ENCODE measurements around the gene MAP2K2. TPM values are rescaled to one million over a fixed set of nuclear protein-coding genes. Genes with fewer than 3 reads are reported as not detected.

MAP2K2 gene
- total RNA-seq, 1 experiment from 2014 or later: 171 TPM

DNA sequence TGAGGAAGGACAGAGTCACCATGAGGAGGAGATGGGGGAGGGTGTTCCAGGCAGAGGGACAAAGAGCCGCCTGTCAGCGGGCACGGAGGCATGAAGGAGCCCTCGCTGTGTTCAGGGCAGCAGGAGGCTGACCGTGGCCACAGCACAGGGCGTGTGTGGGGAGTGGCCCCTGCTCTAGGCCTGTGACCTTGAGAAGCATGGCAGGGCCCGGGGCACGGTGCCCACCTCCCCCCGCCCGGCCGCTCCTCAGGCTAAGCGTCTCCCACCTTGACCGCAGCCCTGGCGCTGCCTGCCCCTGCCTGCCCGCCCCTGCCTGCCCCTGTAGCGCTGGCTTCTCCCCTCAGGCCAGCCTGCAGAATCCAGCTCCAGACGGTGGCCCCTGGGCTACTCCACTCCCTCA lies 11.6 kb downstream of the MAP2K2 start:
- H3K27ac Mint-ChIP-seq (ENCODE audit: low read depth, unreplicated experiment): no peak overlapping the region
- H3K36me3 Mint-ChIP-seq (ENCODE audit: insufficient read depth, unreplicated experiment): peaks cover 73% of the 10 kb centered on the region
- POLR2A ChIA-PET: interaction anchor here (1.0 kb wide), 1 partner anchor 15 kb away, joined by 3 read pairs; no protein-coding TSS in a partner anchor

DNA sequence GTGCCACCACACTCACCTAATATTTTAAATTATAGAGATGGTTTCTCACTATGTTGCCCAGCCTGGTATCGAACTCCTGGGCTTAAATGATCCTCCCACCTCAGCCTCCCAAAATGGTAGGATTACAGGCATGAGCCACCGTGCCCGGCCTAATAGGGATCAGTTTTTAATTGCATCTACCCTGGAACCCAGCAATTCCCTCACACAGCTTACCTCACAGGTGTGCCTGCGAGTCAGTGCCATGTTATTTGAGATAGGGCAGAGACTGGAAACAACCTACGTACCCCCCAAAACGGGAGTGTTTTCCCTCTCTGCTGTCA lies 14.3 kb downstream of the MAP2K2 start:
- ChIA-PET POLR2A (no interaction called here), CTCF (no interaction called here)
- DNase-seq (ENCODE audit: unreplicated experiment): no peak
- TF ChIP-seq, protein P1, sequence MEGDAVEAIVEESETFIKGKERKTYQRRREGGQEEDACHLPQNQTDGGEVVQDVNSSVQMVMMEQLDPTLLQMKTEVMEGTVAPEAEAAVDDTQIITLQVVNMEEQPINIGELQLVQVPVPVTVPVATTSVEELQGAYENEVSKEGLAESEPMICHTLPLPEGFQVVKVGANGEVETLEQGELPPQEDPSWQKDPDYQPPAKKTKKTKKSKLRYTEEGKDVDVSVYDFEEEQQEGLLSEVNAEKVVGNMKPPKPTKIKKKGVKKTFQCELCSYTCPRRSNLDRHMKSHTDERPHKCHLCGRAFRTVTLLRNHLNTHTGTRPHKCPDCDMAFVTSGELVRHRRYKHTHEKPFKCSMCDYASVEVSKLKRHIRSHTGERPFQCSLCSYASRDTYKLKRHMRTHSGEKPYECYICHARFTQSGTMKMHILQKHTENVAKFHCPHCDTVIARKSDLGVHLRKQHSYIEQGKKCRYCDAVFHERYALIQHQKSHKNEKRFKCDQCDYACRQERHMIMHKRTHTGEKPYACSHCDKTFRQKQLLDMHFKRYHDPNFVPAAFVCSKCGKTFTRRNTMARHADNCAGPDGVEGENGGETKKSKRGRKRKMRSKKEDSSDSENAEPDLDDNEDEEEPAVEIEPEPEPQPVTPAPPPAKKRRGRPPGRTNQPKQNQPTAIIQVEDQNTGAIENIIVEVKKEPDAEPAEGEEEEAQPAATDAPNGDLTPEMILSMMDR (IDR thresholded peaks at IDR 0.05; ENCODE audit: unreplicated experiment): no peak
- H3K27me3 Mint-ChIP-seq (ENCODE audit: insufficient read depth, unreplicated experiment): no peaks in the 10 kb centered on the region
- H3K27ac Mint-ChIP-seq (ENCODE audit: low read depth, unreplicated experiment): no peak overlapping the region
- no peaks in the 10 kb centered on the region for H3K9me3 Mint-ChIP-seq (ENCODE audit: unreplicated experiment)
- peaks cover 81% of the 10 kb centered on the region for H3K36me3 Mint-ChIP-seq (ENCODE audit: insufficient read depth, unreplicated experiment)
- no peak overlapping the region for H3K4me3 Mint-ChIP-seq (ENCODE audit: unreplicated experiment)
- BruUV-seq (replicated peaks): no TSS peak
- H3K4me1 Mint-ChIP-seq (ENCODE audit: insufficient read depth, unreplicated experiment): peaks cover 4% of the 10 kb centered on the region
- intact Hi-C loops (cut with micrococcal nuclease): no loop called here

More for the DNA sequence above, 11.6 kb downstream of the MAP2K2 start:
- CTCF ChIA-PET: interaction anchor here (0.6 kb wide), 1 partner anchor 538 kb away, joined by 3 read pairs; no protein-coding TSS in a partner anchor
- Mint-ChIP-seq H3K27me3 (ENCODE audit: insufficient read depth, unreplicated experiment) (no peaks in the 10 kb centered on the region), H3K9me3 (ENCODE audit: unreplicated experiment) (no peaks in the 10 kb centered on the region), H3K4me3 (ENCODE audit: unreplicated experiment) (no peak overlapping the region), H3K4me1 (ENCODE audit: insufficient read depth, unreplicated experiment) (no peaks in the 10 kb centered on the region)
- no peak for DNase-seq (ENCODE audit: unreplicated experiment)
- intact Hi-C loops (cut with micrococcal nuclease): no loop called here
- BruUV-seq (replicated peaks): no TSS peak
- TF ChIP-seq, protein P1 (IDR thresholded peaks at IDR 0.05; ENCODE audit: unreplicated experiment): no peak

DNA sequence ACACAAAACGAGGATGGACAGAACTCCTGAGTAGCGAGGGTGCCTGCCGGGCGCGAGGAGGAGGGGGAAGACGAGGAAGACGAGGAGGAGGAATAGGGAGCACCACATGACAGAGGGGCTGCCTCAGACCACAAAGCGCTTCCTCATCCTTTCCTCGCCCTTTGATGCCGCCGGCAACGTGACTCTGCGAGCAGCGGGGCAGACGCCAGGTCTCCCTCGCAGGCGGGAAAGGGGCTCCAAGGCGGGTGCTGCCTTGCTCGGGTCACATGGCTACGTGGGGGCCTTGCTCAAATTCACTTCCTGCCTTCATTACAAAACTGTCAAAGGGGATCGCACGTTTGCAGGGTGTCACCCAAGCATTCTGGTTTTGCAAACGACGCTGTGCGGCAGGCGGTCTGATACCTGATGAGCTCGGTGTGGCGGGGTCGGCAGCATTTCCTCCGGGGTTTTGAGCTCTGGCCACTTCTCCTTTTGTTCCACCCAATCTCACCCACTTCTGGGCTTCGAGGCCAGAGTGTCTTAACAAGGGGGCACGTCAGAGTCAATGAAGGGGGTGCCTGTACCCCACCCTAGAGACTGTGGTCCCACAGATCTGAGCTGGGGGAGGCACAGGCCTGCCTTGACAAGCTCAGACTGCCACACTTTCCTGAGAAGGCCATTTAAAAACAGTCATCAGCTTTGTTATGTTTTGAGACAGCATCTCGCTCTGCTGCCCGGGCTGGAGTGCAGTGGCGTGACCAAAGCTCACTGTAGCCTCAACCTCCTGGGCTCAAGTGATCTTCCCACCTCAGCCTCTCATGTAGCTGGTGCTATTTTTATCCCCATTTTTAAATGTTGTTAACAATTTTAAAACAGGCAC lies 14.9 kb downstream of the MAP2K2 start:
- ChIA-PET CTCF (interaction anchor here (1.6 kb wide), 1 partner anchor 93 kb away, joined by 6 read pairs; no protein-coding TSS in a partner anchor), POLR2A (no interaction called here)
- TF ChIP-seq, protein P1 (IDR thresholded peaks at IDR 0.05; ENCODE audit: unreplicated experiment): no peak
- Mint-ChIP-seq H3K27me3 (ENCODE audit: insufficient read depth, unreplicated experiment) (no peaks in the 10 kb centered on the region), H3K4me3 (ENCODE audit: unreplicated experiment) (no peak overlapping the region), H3K4me1 (ENCODE audit: insufficient read depth, unreplicated experiment) (peaks cover 4% of the 10 kb centered on the region), H3K9me3 (ENCODE audit: unreplicated experiment) (no peaks in the 10 kb centered on the region), H3K27ac (ENCODE audit: low read depth, unreplicated experiment) (no peak overlapping the region), H3K36me3 (ENCODE audit: insufficient read depth, unreplicated experiment) (peaks cover 75% of the 10 kb centered on the region)
- no peak for DNase-seq (ENCODE audit: unreplicated experiment)
- BruUV-seq (replicated peaks): no TSS peak
- intact Hi-C loops (cut with micrococcal nuclease): no loop called here

DNA sequence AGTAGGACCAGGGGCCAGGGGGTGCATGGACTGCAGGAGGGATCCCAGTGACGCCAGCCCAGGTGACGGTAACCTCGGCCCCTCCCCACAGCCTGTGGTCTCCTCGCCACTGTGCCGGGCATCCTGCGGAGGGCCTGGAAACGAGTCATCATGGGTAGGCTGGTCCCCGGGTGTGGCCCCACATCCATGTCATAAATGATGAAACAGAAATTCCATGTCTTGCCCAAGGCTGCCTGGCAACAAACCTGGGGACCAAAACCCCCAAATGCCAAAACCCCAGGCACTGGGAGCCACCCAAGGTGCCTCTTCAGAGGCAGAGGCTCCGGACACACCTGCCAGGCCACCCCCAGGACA lies 20.9 kb downstream of the MAP2K2 start:
- ChIA-PET CTCF (no interaction called here), POLR2A (no interaction called here)
- TF ChIP-seq, protein P1 (IDR thresholded peaks at IDR 0.05; ENCODE audit: unreplicated experiment): no peak
- peaks cover 37% of the 10 kb centered on the region for H3K36me3 Mint-ChIP-seq (ENCODE audit: insufficient read depth, unreplicated experiment)
- H3K4me1 Mint-ChIP-seq (ENCODE audit: insufficient read depth, unreplicated experiment): peaks cover 4% of the 10 kb centered on the region
- no peaks in the 10 kb centered on the region for H3K9me3 Mint-ChIP-seq (ENCODE audit: unreplicated experiment)
- H3K4me3 Mint-ChIP-seq (ENCODE audit: unreplicated experiment): no peak overlapping the region
- DNase-seq (ENCODE audit: unreplicated experiment): no peak
- intact Hi-C loops (cut with micrococcal nuclease): no loop called here
- no peak overlapping the region for H3K27ac Mint-ChIP-seq (ENCODE audit: low read depth, unreplicated experiment)
- H3K27me3 Mint-ChIP-seq (ENCODE audit: insufficient read depth, unreplicated experiment): no peaks in the 10 kb centered on the region
- BruUV-seq (replicated peaks): no TSS peak

All from MCF 10A (cell line).